Measurements from ENCODE around the gene PPP1R13B. TPM values are rescaled to one million over a fixed set of nuclear protein-coding genes. Genes with fewer than 3 reads are reported as not detected.

The PPP1R13B gene
- total RNA-seq, 6 experiments from 2014 or later = 9.2 to 22.4 (median 13.9) TPM

GRCh38 chr14:103872481-103873113 is 25.2 kb upstream of the PPP1R13B start:
- no peak for ATAC-seq
- 48% methylated on average over 7 of the region's 12 CpGs for WGBS (ENCODE audit: insufficient coverage, low coverage, low lambda C conversion rate, missing lambda C conversion rate)
- intact Hi-C loops (cut with DNase I) = no loop called here
- Histone ChIP-seq H3K9me3 (no peaks in the 10 kb centered on the region), H3K27ac (peak overlapping the region; percentile 41 to 76 (median 48)), H3K4me1 (peaks cover 0 to 12% (median 6%) of the 10 kb centered on the region in 4 donors), H3K27me3 (no peaks in the 10 kb centered on the region), H3K36me3 (no peaks in the 10 kb centered on the region), H3K4me3 (peak overlapping the region; percentile 52 to 64 (median 62))
- no peak for DNase-seq
- TF ChIP-seq CTCF (IDR thresholded peaks at IDR 0.05) (no peak), POLR2A (IDR thresholded peaks at IDR 0.05) (no peak)

GRCh38 chr14:103871596-103872480 is 24.5 kb upstream of the PPP1R13B start:
- TF ChIP-seq POLR2A (IDR thresholded peaks at IDR 0.05) = peak; percentile 79
- TF ChIP-seq CTCF (IDR thresholded peaks at IDR 0.05) = no peak
- ATAC-seq = peak; percentile 93 to 98 (median 96)
- peak overlapping the region; percentile 41 to 76 (median 48) for H3K27ac ChIP-seq
- H3K4me1 ChIP-seq = peaks cover 0 to 12% (median 6%) of the 10 kb centered on the region in 4 donors
- H3K27me3 ChIP-seq = no peaks in the 10 kb centered on the region
- H3K9me3 ChIP-seq = no peaks in the 10 kb centered on the region
- intact Hi-C loops (cut with DNase I) = no loop called here
- peak; percentile 85 to 93 (median 91) for DNase-seq
- H3K4me3 ChIP-seq = peak overlapping the region; percentile 52 to 64 (median 62)
- 4% methylated on average over 9 of the region's 53 CpGs for WGBS (ENCODE audit: insufficient coverage, low coverage, low lambda C conversion rate, missing lambda C conversion rate)
- no peaks in the 10 kb centered on the region for H3K36me3 ChIP-seq

GRCh38 chr14:103870891-103871595 is 23.7 kb upstream of the PPP1R13B start:
- WGBS (ENCODE audit: insufficient coverage, low coverage, low lambda C conversion rate, missing lambda C conversion rate) = 87% methylated on average over 5 of the region's 8 CpGs

More at GRCh38 chr14:103870891-103871595, 23.7 kb upstream of the PPP1R13B start:
- Histone ChIP-seq H3K27me3 (no peaks in the 10 kb centered on the region), H3K4me3 (peak overlapping the region in 1 of 3 donors; percentile 64), H3K9me3 (no peaks in the 10 kb centered on the region), H3K36me3 (no peaks in the 10 kb centered on the region), H3K4me1 (peaks cover 0 to 12% (median 6%) of the 10 kb centered on the region in 4 donors), H3K27ac (peak overlapping the region in 1 of 3 donors; percentile 41)
- TF ChIP-seq CTCF (IDR thresholded peaks at IDR 0.05) = no peak
- TF ChIP-seq POLR2A (IDR thresholded peaks at IDR 0.05) = no peak
- DNase-seq (no peak), ATAC-seq (peak in 2 of 4 donors; percentile 21 to 35)
- intact Hi-C loops (cut with DNase I) = no loop called here
